Neural progenitor cell (in vitro differentiated cells): ENCODE data around the gene PTCH1.

Source experiments
- EZH2 ChIP-seq: fragments of 200-600 bp; sonication (generic); IDR thresholded peaks from 2 replicates; pipeline ENCODE4 v1.6.1; 2017; ENCODE audit warnings: antibody characterized with exemption, mild to moderate bottlenecking, moderate library complexity
- TF ChIP-seq, protein P1 (sequence below): fragments of 200-600 bp; sonication (generic); IDR thresholded peaks from 2 replicates; pipeline ENCODE4 v1.5.1; 2017; ENCODE audit warnings: antibody characterized with exemption, mild to moderate bottlenecking

DNA sequence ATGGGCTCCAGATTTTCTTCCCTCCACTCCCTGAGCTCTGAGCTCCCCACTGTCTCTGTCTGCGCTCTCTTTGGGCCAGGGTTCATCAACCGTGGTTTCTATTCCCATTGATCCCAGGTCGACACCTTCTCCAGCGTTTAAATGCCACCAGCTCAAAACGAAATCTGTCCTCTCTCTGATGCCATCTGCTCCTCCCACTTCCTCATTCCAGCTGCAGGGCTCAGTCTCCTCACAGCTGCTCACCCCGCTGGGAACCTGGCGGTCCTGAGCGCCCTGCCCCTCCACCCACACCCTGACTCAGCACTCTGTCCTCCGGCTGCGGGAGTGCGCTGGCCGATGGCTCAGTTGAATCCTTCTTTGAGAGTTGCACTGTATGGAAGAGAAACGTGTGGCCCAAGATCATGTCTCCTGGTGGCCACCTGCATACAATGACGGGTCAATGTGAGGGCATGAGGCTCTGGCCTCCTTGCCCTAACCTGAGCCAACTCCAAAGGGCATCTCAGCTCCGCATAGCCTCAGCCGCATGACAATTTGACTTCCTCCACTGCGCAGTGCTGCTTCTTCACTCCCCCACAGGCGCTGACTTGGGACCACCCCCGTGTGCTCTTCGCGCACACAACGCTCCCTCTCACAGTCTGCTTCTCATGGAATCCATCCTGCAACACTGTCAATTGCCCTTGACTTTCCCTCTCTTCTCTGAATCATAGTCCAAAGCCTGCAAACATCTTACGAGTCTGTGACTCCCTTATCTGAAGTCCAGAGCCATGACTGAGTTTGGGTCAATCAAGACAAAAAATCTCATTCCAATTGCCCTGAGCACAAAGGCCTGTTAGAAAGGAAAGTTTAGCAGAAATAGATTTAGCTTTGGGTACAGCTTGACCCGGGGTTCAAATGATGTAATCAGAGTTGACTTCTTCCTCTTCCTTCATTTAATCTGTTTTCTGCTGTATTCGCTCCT lies 82.4 kb downstream of the PTCH1 start:
- TF ChIP-seq, protein P1, sequence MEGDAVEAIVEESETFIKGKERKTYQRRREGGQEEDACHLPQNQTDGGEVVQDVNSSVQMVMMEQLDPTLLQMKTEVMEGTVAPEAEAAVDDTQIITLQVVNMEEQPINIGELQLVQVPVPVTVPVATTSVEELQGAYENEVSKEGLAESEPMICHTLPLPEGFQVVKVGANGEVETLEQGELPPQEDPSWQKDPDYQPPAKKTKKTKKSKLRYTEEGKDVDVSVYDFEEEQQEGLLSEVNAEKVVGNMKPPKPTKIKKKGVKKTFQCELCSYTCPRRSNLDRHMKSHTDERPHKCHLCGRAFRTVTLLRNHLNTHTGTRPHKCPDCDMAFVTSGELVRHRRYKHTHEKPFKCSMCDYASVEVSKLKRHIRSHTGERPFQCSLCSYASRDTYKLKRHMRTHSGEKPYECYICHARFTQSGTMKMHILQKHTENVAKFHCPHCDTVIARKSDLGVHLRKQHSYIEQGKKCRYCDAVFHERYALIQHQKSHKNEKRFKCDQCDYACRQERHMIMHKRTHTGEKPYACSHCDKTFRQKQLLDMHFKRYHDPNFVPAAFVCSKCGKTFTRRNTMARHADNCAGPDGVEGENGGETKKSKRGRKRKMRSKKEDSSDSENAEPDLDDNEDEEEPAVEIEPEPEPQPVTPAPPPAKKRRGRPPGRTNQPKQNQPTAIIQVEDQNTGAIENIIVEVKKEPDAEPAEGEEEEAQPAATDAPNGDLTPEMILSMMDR: no peak
- TF ChIP-seq EZH2: no peak
